Left lung (tissue), 10 donors: Measurements from ENCODE around the gene SMAD7. TPM values are rescaled to one million over a fixed set of nuclear protein-coding genes. Genes with fewer than 3 reads are reported as not detected.

ENCODE experiments used
- ATAC-seq: fragments of 200-7000 bp; cut with Tn5 transposase; one replicate; pipeline ENCODE4 v1.9.1; 2020; ENCODE audit warnings: moderate library complexity
- DNase-seq, 4 donors: peaks; one replicate each; pipeline ENCODE4 v3.0.0-alpha.2; 2013 to 2020
- H3K27ac ChIP-seq, 2 donors: fragments of 200-600 bp; sonication (generic) in 1 of 2; one replicate each; pipeline versions ENCODE4 v1.5.0 to v1.8.0; 2020 to 2021
- H3K27me3 ChIP-seq, 2 donors: fragments of 200-600 bp; sonication (generic) in 1 of 2; one replicate each; pipeline versions ENCODE4 v1.5.0 to v1.8.0; 2020 to 2021
- H3K36me3 ChIP-seq, 2 donors: fragments of 200-600 bp; sonication (generic) in 1 of 2; one replicate each; pipeline versions ENCODE4 v1.5.0 to v1.8.0; 2020 to 2021
- H3K4me1 ChIP-seq, 2 donors: fragments of 200-600 bp; one replicate each; pipeline ENCODE4 v1.8.0; 2021
- H3K4me3 ChIP-seq, 2 donors: fragments of 200-600 bp; sonication (generic) in 1 of 2; one replicate each; pipeline versions ENCODE4 v1.5.0 to v1.8.0; 2020 to 2021; ENCODE audit warnings: mild to moderate bottlenecking in 1 of 2
- H3K9me3 ChIP-seq, 2 donors: fragments of 200-600 bp; sonication (generic) in 1 of 2; one replicate each; pipeline versions ENCODE4 v1.5.0 to v1.8.0; 2020 to 2021
- CTCF ChIP-seq, 2 donors: fragments of 200-600 bp; sonication (generic) in 1 of 2; IDR thresholded peaks; one replicate each; pipeline versions ENCODE4 v1.5.0 to v1.8.0; 2021; ENCODE audit warnings: antibody characterized with exemption in 2 of 2
- intact Hi-C, 2 donors: fragments of 100-400 bp; cut with DNase I; formaldehyde crosslinking; loops; one replicate each; pipeline versions ENCODE4 v1.11.2 to v1.14.2; 2022
- polyA plus RNA-seq, 6 donors: library from polyadenylated mRNA; unstranded; fragments of 120-200 nt; gene quantifications; one replicate each; pipeline ENCODE4 v1.2.1, GENCODE V29; 2013; ENCODE audit not compliant: insufficient read length in 6 of 6
- total RNA-seq, 2 donors: library from RNA; stranded (reverse); fragmentation: NEBNext Ultra II Directional; extraction: Animal tissue kit (Norgen Biotek cat#: 25700); gene quantifications; one replicate each; pipeline ENCODE4 v1.2.1, GENCODE V29; 2021
- donor health status: DM: no; HTN: yes; CAD: no.
- donor health status: DM: no; HTN: no; CAD: no.

The SMAD7 gene
- total and polyA plus RNA-seq, 8 donors: 43.3 to 71.2 (median 61.9) TPM

- no peak for TF ChIP-seq CTCF (IDR thresholded peaks at IDR 0.05)
- no peaks in the 10 kb centered on the region for H3K9me3 ChIP-seq
- H3K27me3 ChIP-seq: no peaks in the 10 kb centered on the region
- intact Hi-C loops: no loop called here
- ATAC-seq (no peak), DNase-seq (peak in 1 of 4 donors; percentile 61)
- no peaks in the 10 kb centered on the region for H3K36me3 ChIP-seq
- no peak overlapping the region for H3K4me3 ChIP-seq
- H3K4me1 ChIP-seq: peaks cover 19 to 43% of the 10 kb centered on the region in 2 donors
- peak overlapping the region; percentile 60 to 83 for H3K27ac ChIP-seq
Measured at GRCh38 chr18:48956356-48956755, 5.6 kb upstream of the SMAD7 start.

- intact Hi-C loops: no loop called here
- Histone ChIP-seq H3K36me3 (no peaks in the 10 kb centered on the region), H3K27ac (peak overlapping the region; percentile 60 to 83), H3K9me3 (no peaks in the 10 kb centered on the region), H3K4me1 (peaks cover 19 to 43% of the 10 kb centered on the region in 2 donors), H3K4me3 (no peak overlapping the region), H3K27me3 (no peaks in the 10 kb centered on the region)
- TF ChIP-seq CTCF (IDR thresholded peaks at IDR 0.05): no peak
- ATAC-seq (peak; percentile 19), DNase-seq (peak in 1 of 4 donors; percentile 59)
Measured at GRCh38 chr18:48955830-48956261, 5.1 kb upstream of the SMAD7 start.

GRCh38 chr18:48954886-48955819, 4.4 kb upstream of the SMAD7 start:
- DNase-seq (no peak), ATAC-seq (no peak)
- peaks cover 19 to 37% of the 10 kb centered on the region in 2 donors for H3K4me1 ChIP-seq
- no peak for TF ChIP-seq CTCF (IDR thresholded peaks at IDR 0.05)
- peak overlapping the region; percentile 60 to 83 for H3K27ac ChIP-seq
- H3K36me3 ChIP-seq: no peaks in the 10 kb centered on the region
- no peaks in the 10 kb centered on the region for H3K27me3 ChIP-seq
- no peak overlapping the region for H3K4me3 ChIP-seq
- no peaks in the 10 kb centered on the region for H3K9me3 ChIP-seq
- intact Hi-C loops: no loop called here

GRCh38 chr18:48953104-48953706, 2.4 kb upstream of the SMAD7 start:
- no peaks in the 10 kb centered on the region for H3K9me3 ChIP-seq
- H3K27ac ChIP-seq: peak overlapping the region; percentile 99 to 100
- intact Hi-C loops: no loop called here
- no peak for ATAC-seq
- H3K4me3 ChIP-seq: peak overlapping the region; percentile 65 to 85
- DNase-seq: no peak
- peaks cover 19 to 38% of the 10 kb centered on the region in 2 donors for H3K4me1 ChIP-seq
- no peak for TF ChIP-seq CTCF (IDR thresholded peaks at IDR 0.05)
- H3K27me3 ChIP-seq: no peaks in the 10 kb centered on the region
- no peaks in the 10 kb centered on the region for H3K36me3 ChIP-seq
